Epithelial cell of proximal tubule (primary cell): ENCODE measurements around the gene ITGA2B. TPM values are rescaled to one million over a fixed set of nuclear protein-coding genes. Genes with fewer than 3 reads are reported as not detected.

ENCODE experiments used
- DNase-seq: peaks from one replicate; pipeline ENCODE4 v3.0.0-alpha.2; 2011; ENCODE audit warnings: low read depth
- H3K4me3 ChIP-seq: 2 replicates; pipeline ENCODE4 v1.5.1; 2011; ENCODE audit warnings: low read depth, mild to moderate bottlenecking, low read length
- total RNA-seq: library from RNA; depleted of rRNA; stranded (reverse); fragments of >200 nt; gene quantifications from 2 replicates; pipeline ENCODE4 v1.2.3, GENCODE V29; 2015
- TF ChIP-seq, protein P1 (sequence below): conservative IDR thresholded peaks from 2 replicates; pipeline ENCODE4 v1.5.1; 2012; ENCODE audit warnings: low read depth, mild to moderate bottlenecking, low read length

ITGA2B gene
- 0.14 and 0.81 TPM in 2 replicates for total RNA-seq

DNA sequence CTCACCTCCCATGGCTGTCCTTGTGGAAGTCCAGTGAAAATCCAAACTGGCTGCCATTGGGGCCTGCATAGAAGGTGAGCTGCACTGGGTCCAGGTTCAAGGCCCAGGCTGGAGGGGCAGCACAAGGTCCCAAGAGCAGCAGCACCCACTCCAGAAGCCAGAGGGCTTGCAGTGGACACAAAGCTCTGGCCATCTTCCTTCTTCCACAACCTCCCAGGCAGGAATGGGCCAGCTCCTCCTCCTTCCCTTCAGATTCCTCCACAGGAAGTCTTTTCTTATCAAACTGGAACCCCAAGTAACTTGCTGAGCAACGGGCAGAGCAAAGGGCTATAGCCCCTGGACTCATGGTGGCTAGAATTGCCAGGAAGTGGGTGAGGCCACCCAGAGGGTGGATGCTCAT, at the start of gene ITGA2B:
Gene ITGA2B, minus strand, starts transcription at position 369 of the 400 bp plus-strand sequence. Its CDS starts 176 bp downstream, at position 193.
- DNase-seq = no peak
- TF ChIP-seq, protein P1, sequence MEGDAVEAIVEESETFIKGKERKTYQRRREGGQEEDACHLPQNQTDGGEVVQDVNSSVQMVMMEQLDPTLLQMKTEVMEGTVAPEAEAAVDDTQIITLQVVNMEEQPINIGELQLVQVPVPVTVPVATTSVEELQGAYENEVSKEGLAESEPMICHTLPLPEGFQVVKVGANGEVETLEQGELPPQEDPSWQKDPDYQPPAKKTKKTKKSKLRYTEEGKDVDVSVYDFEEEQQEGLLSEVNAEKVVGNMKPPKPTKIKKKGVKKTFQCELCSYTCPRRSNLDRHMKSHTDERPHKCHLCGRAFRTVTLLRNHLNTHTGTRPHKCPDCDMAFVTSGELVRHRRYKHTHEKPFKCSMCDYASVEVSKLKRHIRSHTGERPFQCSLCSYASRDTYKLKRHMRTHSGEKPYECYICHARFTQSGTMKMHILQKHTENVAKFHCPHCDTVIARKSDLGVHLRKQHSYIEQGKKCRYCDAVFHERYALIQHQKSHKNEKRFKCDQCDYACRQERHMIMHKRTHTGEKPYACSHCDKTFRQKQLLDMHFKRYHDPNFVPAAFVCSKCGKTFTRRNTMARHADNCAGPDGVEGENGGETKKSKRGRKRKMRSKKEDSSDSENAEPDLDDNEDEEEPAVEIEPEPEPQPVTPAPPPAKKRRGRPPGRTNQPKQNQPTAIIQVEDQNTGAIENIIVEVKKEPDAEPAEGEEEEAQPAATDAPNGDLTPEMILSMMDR = no peak
- H3K4me3 ChIP-seq = no peak within 1 kb of the TSS

DNA sequence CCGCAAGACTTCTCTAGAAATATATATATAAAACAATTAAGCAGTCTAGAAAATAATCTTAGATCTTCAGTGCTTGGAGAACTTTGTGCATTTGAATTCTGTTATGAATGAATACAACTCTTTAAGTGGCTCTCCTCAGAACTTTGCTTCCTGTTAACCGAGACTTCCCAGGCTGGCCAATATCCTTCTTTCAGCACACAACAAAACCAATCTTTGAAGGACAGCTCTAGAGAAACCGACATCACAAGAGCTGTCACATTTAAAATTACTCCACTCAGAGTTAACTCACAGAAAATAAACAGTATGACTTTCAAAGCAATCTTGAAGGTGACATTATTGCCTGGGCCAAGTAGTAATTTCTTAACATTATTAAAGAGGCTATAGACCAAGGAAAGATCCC, 49.7 kb upstream of the ITGA2B start:
- no peak overlapping the region for H3K4me3 ChIP-seq
- no peak for DNase-seq
- TF ChIP-seq, protein P1 = no peak

DNA sequence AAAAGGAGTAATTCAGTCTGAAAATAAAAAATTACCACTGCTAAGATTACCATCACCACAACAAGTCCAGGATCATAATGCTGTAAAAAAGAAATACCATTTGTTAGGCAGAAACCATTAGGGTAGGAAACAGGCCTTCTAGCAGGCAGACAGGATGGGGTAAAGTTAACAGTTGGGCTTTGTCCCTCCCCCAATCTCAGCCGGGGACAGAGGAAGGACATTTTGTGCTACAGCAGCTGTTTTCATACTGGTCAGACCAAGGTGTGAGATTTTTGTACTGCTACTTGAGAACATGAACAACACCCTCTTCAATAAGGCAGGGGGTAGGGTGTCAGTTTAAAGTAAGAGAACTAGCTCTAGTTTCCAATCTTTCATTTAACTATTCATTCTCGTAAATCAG, 49.2 kb upstream of the ITGA2B start:
- TF ChIP-seq, protein P1 = no peak

DNA sequence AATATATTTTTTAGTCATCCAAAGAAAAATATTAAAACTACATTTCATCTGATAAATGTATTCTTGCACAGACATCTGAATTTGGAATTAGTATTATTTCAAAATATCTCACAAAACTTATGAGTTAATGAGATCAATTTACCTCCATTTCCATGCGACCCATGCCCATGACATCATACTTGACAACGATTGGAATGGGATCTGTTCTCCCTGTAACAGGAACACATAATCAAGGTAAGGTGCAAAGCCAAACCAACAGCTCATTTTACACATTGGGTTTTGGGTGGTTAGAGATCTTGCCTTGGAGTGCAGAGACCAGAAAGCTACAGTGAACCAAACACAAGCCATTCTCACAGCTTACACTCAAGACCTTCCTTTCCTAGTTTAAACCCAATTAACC, 46.9 kb upstream of the ITGA2B start:
- no peak for DNase-seq
- H3K4me3 ChIP-seq = no peak overlapping the region
- TF ChIP-seq, protein P1 = no peak

More for the DNA sequence above, 49.2 kb upstream of the ITGA2B start:
- H3K4me3 ChIP-seq = no peak overlapping the region
- DNase-seq = no peak

DNA sequence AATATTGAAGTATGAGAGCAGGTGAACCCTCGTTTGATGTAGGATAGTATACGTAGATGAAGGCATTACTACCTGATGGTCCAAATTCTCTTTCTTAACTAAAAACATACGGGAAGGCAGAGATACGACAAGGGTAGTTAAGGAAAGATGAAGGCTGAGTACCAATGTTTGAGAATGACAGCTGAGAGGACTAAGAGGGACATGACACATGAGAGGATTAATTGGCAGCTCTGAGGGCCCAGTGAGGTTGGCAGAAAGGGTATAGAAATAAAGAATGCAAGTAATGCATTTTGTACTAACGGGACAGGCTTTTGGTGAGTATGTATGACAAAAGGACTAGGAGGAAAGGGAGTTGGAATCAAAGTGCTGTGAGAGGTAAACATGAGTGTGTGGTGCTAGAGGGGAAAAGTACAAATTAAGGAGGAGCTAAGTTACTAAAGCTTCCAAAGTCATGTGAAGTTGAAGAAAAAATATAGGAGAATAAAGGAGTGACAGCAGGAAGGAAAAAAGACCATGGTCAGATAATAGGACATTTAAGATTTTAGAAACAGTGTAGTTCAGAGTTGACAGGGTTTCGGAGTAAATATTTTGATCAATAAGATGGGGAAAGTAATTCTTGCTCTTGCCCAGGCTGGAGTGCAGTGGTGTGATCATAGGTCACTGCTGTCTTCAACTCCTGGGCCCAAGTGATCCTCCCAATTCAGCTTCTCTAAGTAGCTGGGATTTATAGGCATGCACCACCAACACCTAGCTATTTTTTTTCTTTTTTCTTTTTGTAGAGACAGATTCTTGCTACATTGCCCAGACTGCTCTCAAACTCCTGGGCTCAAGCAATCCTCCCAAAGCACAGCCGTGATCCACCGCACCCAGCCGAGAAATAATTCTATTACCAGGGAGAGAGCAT, 43.1 kb upstream of the ITGA2B start:
- H3K4me3 ChIP-seq = no peak overlapping the region
- TF ChIP-seq, protein P1 = no peak
- no peak for DNase-seq

DNA sequence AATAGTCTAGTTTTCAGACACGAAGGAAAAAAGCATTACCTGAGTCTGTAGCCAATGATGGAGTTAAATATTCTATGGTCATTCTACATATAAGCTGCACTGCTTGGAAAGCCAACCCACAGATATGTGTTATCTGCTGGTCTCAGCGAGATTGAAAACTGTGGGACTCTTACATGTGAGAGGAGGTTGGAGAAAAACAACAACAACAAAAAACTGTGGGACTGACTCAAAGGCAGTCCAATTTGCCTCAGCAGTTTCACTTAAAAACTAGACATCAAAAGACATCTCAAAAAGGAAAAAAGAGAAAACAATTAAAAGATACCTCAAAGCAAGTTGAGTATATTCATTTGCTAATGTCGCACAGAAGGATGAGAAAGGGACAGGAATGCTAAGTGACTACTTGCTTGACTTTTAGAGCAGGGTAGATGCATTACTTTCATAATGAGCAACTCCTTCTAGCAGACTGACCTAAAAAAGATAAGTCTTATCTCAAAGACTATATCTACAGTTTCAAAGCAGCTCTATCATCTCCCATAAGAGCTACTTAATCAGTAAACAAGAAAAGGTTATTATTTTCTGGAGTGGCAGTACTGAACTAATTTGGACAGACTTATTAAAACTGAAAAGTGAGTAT, 35.5 kb upstream of the ITGA2B start:
- DNase-seq = no peak
- H3K4me3 ChIP-seq = no peak overlapping the region
- TF ChIP-seq, protein P1 = no peak
